Measurements from ENCODE around the gene TCP11L1.

The TCP11L1 gene

DNA sequence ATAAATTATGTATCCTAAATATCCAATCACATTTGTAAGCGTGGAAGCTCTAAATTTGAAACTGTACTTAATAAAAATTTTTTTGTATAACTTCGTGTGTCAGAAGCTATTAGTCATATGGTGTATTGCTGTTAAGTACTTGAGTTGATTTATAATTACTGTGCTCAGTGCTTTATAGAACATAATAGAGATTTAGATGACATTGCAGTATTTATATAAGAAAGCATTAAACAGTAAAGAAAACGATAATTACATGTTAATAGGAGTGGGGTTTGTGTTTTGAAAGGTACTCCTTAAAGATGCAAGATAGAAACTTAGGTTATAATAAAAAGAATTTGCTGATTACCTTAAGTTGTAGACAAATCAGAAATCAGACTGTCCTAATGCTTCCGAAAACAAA lies 5.9 kb upstream of the TCP11L1 start:
- DNase-seq (ENCODE audit: extremely low read depth, low read depth): no peak
- TF ChIP-seq, protein P1, sequence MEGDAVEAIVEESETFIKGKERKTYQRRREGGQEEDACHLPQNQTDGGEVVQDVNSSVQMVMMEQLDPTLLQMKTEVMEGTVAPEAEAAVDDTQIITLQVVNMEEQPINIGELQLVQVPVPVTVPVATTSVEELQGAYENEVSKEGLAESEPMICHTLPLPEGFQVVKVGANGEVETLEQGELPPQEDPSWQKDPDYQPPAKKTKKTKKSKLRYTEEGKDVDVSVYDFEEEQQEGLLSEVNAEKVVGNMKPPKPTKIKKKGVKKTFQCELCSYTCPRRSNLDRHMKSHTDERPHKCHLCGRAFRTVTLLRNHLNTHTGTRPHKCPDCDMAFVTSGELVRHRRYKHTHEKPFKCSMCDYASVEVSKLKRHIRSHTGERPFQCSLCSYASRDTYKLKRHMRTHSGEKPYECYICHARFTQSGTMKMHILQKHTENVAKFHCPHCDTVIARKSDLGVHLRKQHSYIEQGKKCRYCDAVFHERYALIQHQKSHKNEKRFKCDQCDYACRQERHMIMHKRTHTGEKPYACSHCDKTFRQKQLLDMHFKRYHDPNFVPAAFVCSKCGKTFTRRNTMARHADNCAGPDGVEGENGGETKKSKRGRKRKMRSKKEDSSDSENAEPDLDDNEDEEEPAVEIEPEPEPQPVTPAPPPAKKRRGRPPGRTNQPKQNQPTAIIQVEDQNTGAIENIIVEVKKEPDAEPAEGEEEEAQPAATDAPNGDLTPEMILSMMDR (IDR thresholded peaks at IDR 0.05; ENCODE audit: low read depth, low read length): no peak

DNA sequence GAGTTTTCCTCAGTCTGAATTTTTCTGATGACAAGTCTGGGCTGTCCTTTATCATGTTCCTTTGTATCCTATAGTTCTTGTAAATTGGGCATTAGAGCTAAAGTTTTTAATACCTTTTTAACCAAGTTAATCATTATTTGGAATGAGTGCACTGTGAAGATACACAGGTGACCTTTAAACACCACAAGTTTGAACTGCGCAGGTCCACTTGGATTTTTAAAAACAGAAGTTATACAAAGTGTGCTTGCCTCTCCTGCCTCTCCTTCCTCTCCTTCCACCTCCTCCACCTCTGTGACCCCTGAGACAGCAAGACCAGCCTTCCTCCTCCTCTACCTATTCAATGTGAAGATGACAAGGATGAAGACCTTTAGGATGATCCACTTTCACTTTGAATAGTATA lies 4.4 kb upstream of the TCP11L1 start:
- TF ChIP-seq, protein P1 (IDR thresholded peaks at IDR 0.05; ENCODE audit: low read depth, low read length): no peak
- DNase-seq (ENCODE audit: extremely low read depth, low read depth): no peak

DNA sequence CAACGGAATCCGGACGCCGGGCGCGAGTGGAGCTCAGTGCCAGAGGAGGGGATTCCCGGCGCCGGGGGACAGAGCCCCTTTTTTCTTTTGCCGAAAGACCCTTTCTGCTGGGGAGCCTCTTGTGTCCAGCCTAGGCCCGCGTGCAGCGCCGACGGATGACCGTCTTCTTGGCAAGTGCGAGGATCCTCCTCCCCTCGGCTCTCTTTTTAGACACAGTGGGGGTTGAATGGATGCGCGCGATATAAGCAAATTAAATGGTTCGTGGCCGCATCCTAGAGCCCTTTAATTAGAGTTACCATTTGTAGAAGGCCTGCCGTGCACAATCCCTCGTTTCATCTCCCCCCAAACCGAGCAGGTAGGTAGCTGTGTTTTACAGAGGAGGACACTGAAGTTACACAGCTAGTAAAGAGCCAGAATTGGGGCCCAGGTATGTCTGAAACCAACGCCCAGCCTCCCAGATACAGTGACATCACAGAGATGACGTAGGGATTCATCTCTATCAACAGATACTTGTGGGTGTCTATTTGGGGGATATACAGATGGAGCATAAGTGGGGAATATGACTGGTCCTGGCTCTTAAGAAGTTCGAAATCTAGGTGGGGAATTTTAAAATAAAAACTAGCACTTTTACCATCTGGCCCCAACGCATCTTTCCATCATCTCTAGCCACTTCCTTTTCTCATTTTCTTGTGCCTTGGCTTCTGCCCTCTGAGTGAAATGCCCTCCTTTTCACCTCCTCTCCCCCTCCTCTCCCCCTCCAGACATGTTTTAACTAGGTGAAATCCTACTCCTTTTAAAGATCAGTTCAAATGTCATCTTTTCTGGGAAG lies 875 bp downstream of the TCP11L1 start:
- DNase-seq (ENCODE audit: extremely low read depth, low read depth): no peak

DNA sequence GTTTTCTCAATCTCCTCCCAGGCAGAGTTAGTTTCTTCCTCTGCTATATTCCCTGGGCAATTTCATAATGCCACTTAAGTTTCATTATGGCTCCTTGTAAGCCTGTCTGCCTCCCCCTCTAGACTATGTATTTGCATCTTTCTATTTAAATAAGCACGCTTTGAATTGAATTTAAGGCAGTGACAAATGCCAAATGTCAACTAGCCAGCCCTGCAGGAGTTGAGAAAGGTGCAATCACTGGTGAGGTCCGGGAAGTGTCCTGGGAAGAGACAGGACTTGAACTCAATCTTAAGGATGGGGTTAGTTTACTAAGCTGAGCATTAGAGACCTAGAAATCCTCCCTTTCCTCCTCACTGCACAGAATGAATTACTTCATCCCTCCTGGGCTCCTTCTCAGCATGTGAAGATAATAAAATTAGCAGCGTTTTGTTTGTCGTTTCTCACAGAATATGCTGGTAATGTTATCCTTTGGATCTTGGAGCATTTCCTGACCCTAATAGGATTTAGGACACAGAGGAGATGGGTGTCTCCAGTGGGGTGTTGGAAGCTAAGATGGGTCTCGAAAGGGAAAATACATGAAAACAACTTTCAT lies 1.6 kb downstream of the TCP11L1 start:
- TF ChIP-seq, protein P1 (IDR thresholded peaks at IDR 0.05; ENCODE audit: low read depth, low read length): no peak
- DNase-seq (ENCODE audit: extremely low read depth, low read depth): no peak

More for the DNA sequence above, 875 bp downstream of the TCP11L1 start:
- TF ChIP-seq, protein P1 (IDR thresholded peaks at IDR 0.05; ENCODE audit: low read depth, low read length): no peak

DNA sequence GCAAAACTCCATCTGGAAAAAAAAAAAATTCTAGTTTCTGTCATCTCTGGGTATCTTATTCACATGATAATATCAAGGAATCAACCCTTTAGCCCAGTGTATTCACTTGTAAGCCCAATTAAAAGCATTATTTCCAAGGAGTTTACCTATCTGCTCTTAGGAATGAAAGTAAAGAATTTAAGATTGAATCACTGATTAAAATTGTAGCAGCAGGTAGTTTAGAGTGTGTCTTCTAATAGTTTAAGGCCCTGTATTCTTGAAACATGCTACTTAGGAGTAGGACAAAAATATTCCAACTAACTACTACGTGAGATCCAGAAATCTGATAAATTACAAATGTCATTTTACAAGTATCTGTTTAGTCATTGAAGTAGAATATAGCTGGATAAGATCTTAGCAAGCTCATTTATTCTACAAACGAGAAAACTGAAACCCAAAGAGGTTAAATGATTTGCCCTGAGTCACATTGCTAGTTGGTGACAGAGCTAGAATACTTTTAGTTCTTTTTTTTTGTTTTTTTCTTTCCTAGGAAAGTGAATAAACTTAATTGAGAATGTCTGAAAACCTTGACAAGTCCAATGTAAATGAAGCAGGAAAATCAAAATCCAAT lies 4.0 kb downstream of the TCP11L1 start:
- no peak for DNase-seq (ENCODE audit: extremely low read depth, low read depth)
- TF ChIP-seq, protein P1 (IDR thresholded peaks at IDR 0.05; ENCODE audit: low read depth, low read length): no peak

DNA sequence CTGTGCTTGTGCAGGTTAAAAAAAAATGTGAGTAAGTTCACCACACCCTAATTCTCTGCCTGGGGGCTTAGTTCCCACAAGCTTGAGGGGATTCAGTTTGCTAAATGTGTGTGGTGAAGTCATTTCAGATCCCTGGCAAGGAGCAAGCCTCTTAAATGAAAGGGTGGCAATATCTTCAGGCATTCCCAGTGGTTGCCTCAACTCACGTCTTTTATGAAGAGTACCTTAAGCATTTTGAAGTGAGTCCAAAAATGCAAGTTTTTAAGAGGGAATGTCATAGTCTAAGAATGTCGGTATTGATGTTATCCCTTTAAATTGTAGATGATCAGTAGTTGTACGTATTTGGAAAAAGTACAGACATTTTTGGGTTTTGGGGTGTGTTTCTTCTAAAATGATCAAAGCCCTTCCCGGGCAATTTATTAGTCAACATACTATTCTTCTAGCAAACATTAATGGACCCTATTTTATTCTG lies 4.9 kb downstream of the TCP11L1 start:
- DNase-seq (ENCODE audit: extremely low read depth, low read depth): no peak
- TF ChIP-seq, protein P1 (IDR thresholded peaks at IDR 0.05; ENCODE audit: low read depth, low read length): no peak

Data from AG09319 (cell line).